C4-2B (cell line): Measurements from ENCODE around the gene PCDHGA1.

Experiments
- CTCF ChIP-seq: fragments of 450-650 bp; conservative IDR thresholded peaks from 2 replicates; pipeline ENCODE4 v1.5.1; 2017; ENCODE audit warnings: mild to moderate bottlenecking
- ZFX ChIP-seq: fragments of 450-650 bp; IDR thresholded peaks from 2 replicates; pipeline ENCODE4 v1.6.1; 2017

GRCh38 chr5:141489841-141490240, 159.5 kb downstream of the PCDHGA1 start:
- TF ChIP-seq CTCF (no peak), ZFX (no peak)
